Tibial nerve (tissue), 4 donors: ENCODE data around the gene LGI2. TPM values are rescaled to one million over a fixed set of nuclear protein-coding genes. Genes with fewer than 3 reads are reported as not detected.

ENCODE experiments used
- DNase-seq, 2 donors: peaks; one replicate each; pipeline ENCODE4 v3.0.0-alpha.2; 2019; ENCODE audit warnings: low spot score in 2 of 2
- H3K27ac ChIP-seq, 4 donors: fragments of 200-600 bp; sonication (generic) in 3 of 4; one replicate each; pipeline ENCODE4 v1.5.1; 2017 to 2019; ENCODE audit warnings: mild to moderate bottlenecking in 1 of 4
- H3K27me3 ChIP-seq, 2 donors: fragments of 200-600 bp; sonication (generic) in 1 of 2; one replicate each; pipeline versions ENCODE4 v1.5.1 to v1.6.0; 2017 to 2019
- H3K36me3 ChIP-seq, 3 donors: fragments of 200-600 bp; sonication (generic); one replicate each; pipeline ENCODE4 v1.5.1; 2018 to 2019
- H3K4me1 ChIP-seq, 4 donors: fragments of 200-600 bp; sonication (generic) in 3 of 4; one replicate each; pipeline ENCODE4 v1.5.1; 2017 to 2019
- H3K4me3 ChIP-seq, 4 donors: fragments of 200-600 bp; sonication (generic) in 3 of 4; one replicate each; pipeline ENCODE4 v1.5.1; 2017 to 2019; ENCODE audit warnings: mild to moderate bottlenecking in 1 of 4, moderate library complexity in 1 of 4
- H3K9me3 ChIP-seq, 4 donors: fragments of 200-600 bp; sonication (generic) in 3 of 4; one replicate each; pipeline ENCODE4 v1.5.1; 2017 to 2019
- CTCF ChIP-seq, 5 experiments: fragments of 200-600 bp in 3 of 5; fragments of 450-650 bp in 2 of 5; sonication (generic) in 3 of 5; IDR thresholded peaks; one replicate each; pipeline ENCODE4 v1.5.1; 2016 to 2019; ENCODE audit warnings: antibody characterized with exemption in 5 of 5, mild to moderate bottlenecking in 3 of 5, moderate library complexity in 2 of 5
- EP300 ChIP-seq, 2 donors: sonication (generic); formaldehyde crosslinking; IDR thresholded peaks; one replicate each; pipeline ENCODE4 v1.6.1; 2017; ENCODE audit warnings: antibody characterized with exemption in 2 of 2, mild to moderate bottlenecking in 1 of 2
- POLR2A ChIP-seq, 2 donors: fragments of 450-650 bp; IDR thresholded peaks; one replicate each; pipeline ENCODE4 v1.6.1; 2017; ENCODE audit warnings: antibody characterized with exemption in 2 of 2, mild to moderate bottlenecking in 2 of 2, moderate library complexity in 2 of 2
- WGBS, 2 donors: methylation state at CpG; one replicate each; pipeline ENCODE4 v1.1.5; 2018; 5-methylcytosine and 5-hydroxymethylcytosine counted together
- total RNA-seq, 4 donors: library from RNA; depleted of rRNA; stranded (reverse); fragments of >200 nt; gene quantifications; one replicate each; pipeline ENCODE4 v1.1.0, GENCODE V29; 2016

The LGI2 gene
- total RNA-seq, 4 donors from 2014 or later: 4.8 to 25.7 (median 23.2) TPM

DNA sequence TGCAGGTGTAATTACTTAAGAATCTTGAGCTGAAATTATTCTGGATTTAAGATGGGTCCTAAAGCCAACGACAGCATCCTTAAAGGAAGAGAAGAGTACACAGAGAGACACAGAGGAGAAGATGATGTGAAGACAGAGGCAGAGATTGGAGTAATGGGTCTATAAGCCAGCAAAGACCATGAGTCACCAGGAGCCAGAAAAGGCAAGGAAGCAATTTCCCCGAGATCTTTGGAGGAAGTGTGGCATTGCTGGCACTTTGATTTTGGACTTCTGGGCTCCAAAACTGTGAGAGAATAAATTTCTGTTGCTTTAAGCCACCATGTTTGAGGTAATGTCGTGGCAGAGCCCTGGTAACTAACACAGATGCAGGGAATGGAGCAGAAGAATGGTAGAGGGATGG, 32.4 kb upstream of the LGI2 start:
- DNase-seq: no peak
- H3K36me3 ChIP-seq: no peaks in the 10 kb centered on the region
- peaks cover 0 to 3% (median 0%) of the 10 kb centered on the region in 4 donors for H3K9me3 ChIP-seq
- H3K27me3 ChIP-seq: no peaks in the 10 kb centered on the region
- no peak overlapping the region for H3K27ac ChIP-seq
- TF ChIP-seq EP300 (IDR thresholded peaks at IDR 0.05) (no peak), CTCF (IDR thresholded peaks at IDR 0.05) (no peak), POLR2A (IDR thresholded peaks at IDR 0.05) (no peak)
- H3K4me1 ChIP-seq: no peaks in the 10 kb centered on the region
- 63 to 64% methylated on average over 3 of the region's 3 CpGs for WGBS, 2 donors
- H3K4me3 ChIP-seq: no peak overlapping the region

DNA sequence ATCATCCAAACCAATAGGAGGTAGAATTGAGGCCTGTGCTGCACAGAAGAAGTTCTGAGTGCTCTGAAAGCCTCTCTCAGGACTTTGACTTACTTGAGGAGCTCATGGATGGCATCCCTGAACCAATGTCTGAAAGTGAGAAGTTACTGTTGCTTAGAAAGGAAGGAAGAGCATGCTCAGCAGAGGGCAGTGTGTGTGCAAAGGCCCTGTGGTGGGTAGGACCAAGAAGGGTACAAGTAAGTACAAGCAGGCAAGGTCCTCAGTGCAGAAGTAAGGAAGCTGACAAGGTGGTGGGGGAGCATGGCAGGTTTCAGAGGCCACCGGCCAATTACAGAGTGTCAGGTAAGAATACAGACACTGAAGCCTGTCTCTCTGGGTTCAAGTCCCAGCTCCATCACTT, 31.4 kb upstream of the LGI2 start:
- peaks cover 0 to 3% (median 0%) of the 10 kb centered on the region in 4 donors for H3K9me3 ChIP-seq
- no peak overlapping the region for H3K4me3 ChIP-seq
- TF ChIP-seq POLR2A (IDR thresholded peaks at IDR 0.05): no peak
- no peak for TF ChIP-seq CTCF (IDR thresholded peaks at IDR 0.05)
- no peak for TF ChIP-seq EP300 (IDR thresholded peaks at IDR 0.05)
- no peak for DNase-seq
- 89 to 100% methylated on average over 1 of the region's 1 CpG for WGBS, 2 donors
- H3K4me1 ChIP-seq: no peaks in the 10 kb centered on the region
- H3K36me3 ChIP-seq: no peaks in the 10 kb centered on the region
- H3K27ac ChIP-seq: no peak overlapping the region
- H3K27me3 ChIP-seq: no peaks in the 10 kb centered on the region

DNA sequence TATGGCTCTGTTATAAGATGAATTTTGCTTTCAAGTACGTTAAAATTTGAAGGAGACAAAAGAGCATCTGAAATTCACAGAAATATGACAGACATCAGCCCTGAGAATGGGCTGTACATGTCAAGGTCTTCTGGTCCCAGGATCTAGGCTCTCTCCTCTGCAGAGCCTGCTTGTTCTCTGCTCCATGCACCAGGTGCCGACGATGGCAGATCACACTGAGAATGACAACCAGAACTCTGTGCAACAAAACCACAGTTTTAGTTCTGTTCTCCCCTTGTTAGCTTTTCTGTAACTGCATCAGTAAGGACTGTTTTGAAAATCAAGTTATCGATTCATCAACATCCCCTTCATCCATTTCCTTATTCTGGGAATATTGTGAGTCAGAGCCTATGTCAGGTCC, 30.9 kb upstream of the LGI2 start:
- 87 to 91% methylated on average over 4 of the region's 4 CpGs for WGBS, 2 donors
- no peak overlapping the region for H3K27ac ChIP-seq
- TF ChIP-seq POLR2A (IDR thresholded peaks at IDR 0.05) (no peak), CTCF (IDR thresholded peaks at IDR 0.05) (no peak), EP300 (IDR thresholded peaks at IDR 0.05) (no peak)

GRCh38 chr4:25060963-25061340, 30.2 kb upstream of the LGI2 start:
- H3K27ac ChIP-seq: no peak overlapping the region
- H3K4me3 ChIP-seq: no peak overlapping the region
- TF ChIP-seq EP300 (IDR thresholded peaks at IDR 0.05) (no peak), POLR2A (IDR thresholded peaks at IDR 0.05) (no peak), CTCF (IDR thresholded peaks at IDR 0.05) (no peak)
- no peak for DNase-seq
- H3K36me3 ChIP-seq: no peaks in the 10 kb centered on the region
- no peaks in the 10 kb centered on the region for H3K4me1 ChIP-seq
- 78% methylated on average over 5 of the region's 5 CpGs for WGBS, 2 donors
- H3K27me3 ChIP-seq: no peaks in the 10 kb centered on the region
- H3K9me3 ChIP-seq: peaks cover 0 to 3% (median 0%) of the 10 kb centered on the region in 4 donors

More for the DNA sequence above, 30.9 kb upstream of the LGI2 start:
- Histone ChIP-seq H3K4me3 (no peak overlapping the region), H3K36me3 (no peaks in the 10 kb centered on the region), H3K9me3 (peaks cover 0 to 3% (median 0%) of the 10 kb centered on the region in 4 donors), H3K4me1 (no peaks in the 10 kb centered on the region), H3K27me3 (no peaks in the 10 kb centered on the region)
- DNase-seq: no peak

DNA sequence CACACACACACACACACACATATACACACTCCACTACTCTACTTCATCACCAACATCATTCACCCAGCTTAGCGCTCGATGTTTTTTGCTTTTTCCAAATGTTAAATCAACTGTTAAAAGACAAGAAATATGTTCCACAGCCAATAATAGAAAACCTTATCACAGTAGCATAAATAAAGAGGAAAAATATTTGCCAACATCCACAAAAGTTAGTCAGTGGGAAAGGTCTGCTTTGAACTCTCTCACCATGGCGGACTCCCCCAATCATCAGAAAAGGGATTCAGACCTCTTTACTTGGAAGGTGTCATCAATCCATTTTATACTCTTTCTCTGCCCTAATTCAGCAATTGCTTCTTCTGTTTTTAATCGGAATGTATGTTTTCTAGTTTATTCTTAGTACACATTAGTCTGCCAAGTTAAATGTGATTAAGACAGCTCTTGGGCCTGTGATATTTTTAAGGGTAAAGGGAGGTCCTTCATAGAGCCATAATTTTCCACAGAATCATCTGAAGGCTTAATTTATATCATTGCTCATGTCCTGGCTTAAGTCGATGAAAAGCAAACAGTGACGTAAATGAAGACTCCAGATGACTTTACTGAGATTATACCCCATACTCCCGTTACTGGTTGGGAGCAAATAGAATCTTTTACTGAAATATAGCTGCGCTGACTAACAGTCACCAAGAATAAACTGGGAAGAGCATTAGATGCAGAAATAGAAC, 29.7 kb upstream of the LGI2 start:
- no peak for DNase-seq
- Histone ChIP-seq H3K4me1 (no peaks in the 10 kb centered on the region), H3K36me3 (no peaks in the 10 kb centered on the region), H3K9me3 (peaks cover 0 to 3% (median 0%) of the 10 kb centered on the region in 4 donors), H3K27ac (no peak overlapping the region), H3K27me3 (no peaks in the 10 kb centered on the region), H3K4me3 (no peak overlapping the region)
- TF ChIP-seq POLR2A (IDR thresholded peaks at IDR 0.05): no peak
- no peak for TF ChIP-seq CTCF (IDR thresholded peaks at IDR 0.05)
- TF ChIP-seq EP300 (IDR thresholded peaks at IDR 0.05): no peak
- 67 to 76% methylated on average over 8 of the region's 8 CpGs for WGBS, 2 donors
